Right lobe of liver (tissue), 6 donors: ENCODE measurements around the gene MAN2B2. TPM values are rescaled to one million over a fixed set of nuclear protein-coding genes. Genes with fewer than 3 reads are reported as not detected.

Source experiments
- ATAC-seq, 4 donors: fragments of 200-7000 bp; cut with Tn5 transposase; one replicate each; pipeline ENCODE4 v1.9.1; 2020; ENCODE audit warnings: mild to moderate bottlenecking in 4 of 4, moderate library complexity in 4 of 4
- DNase-seq, 3 donors: peaks; one replicate each; pipeline ENCODE4 v3.0.0-alpha.2; 2020
- H3K27ac ChIP-seq, 3 donors: fragments of 200-600 bp; one replicate each; pipeline ENCODE4 v1.8.0; 2022
- H3K27me3 ChIP-seq, 2 donors: fragments of 200-600 bp; one replicate each; pipeline ENCODE4 v1.8.0; 2022
- H3K36me3 ChIP-seq, 4 donors: fragments of 200-600 bp; sonication (generic) in 1 of 4; one replicate each; pipeline versions ENCODE4 v1.5.1 to v1.8.0; 2017 to 2022; ENCODE audit warnings: control low read depth in 1 of 4
- H3K4me1 ChIP-seq, 4 donors: fragments of 200-600 bp; sonication (generic) in 1 of 4; one replicate each; pipeline versions ENCODE4 v1.5.1 to v1.8.0; 2017 to 2022; ENCODE audit warnings: control low read depth in 1 of 4
- H3K4me3 ChIP-seq, 3 donors: fragments of 200-600 bp; one replicate each; pipeline ENCODE4 v1.8.0; 2022
- H3K9me3 ChIP-seq, 4 donors: fragments of 200-600 bp; sonication (generic) in 1 of 4; one replicate each; pipeline versions ENCODE4 v1.5.1 to v1.8.0; 2017 to 2022; ENCODE audit warnings: control low read depth in 1 of 4
- CTCF ChIP-seq, 4 donors: fragments of 200-600 bp in 3 of 4; fragments of 450-650 bp in 1 of 4; IDR thresholded peaks; one replicate each; pipeline versions ENCODE4 v1.5.1 to v1.8.0; 2016 to 2022; ENCODE audit warnings: antibody characterized with exemption in 4 of 4, mild to moderate bottlenecking in 2 of 4
- POLR2A ChIP-seq: fragments of 450-650 bp; IDR thresholded peaks from one replicate; pipeline ENCODE4 v1.6.1; 2017; ENCODE audit warnings: antibody characterized with exemption, mild to moderate bottlenecking
- WGBS: methylation state at CpG from one replicate; pipeline ENCODE4 v1.1.6; 2018; ENCODE audit warnings: low coverage, low lambda C conversion rate; ENCODE audit not compliant: insufficient coverage; ENCODE audit errors: missing lambda C conversion rate; 5-methylcytosine and 5-hydroxymethylcytosine counted together
- intact Hi-C, 2 donors: fragments of 100-400 bp; cut with DNase I; formaldehyde crosslinking; loops; one replicate each; pipeline versions ENCODE4 v1.11.2 to v1.14.1; 2022
- total RNA-seq, 6 experiments: library from RNA; depleted of rRNA in 2 of 6; stranded (reverse); fragments of >200 nt in 2 of 6; fragmentation: NEBNext Ultra II Directional in 3 of 6; extraction: Animal tissue kit (Norgen Biotek cat#: 25700) in 3 of 6; gene quantifications; one replicate each; pipeline versions ENCODE4 v1.1.0 to v1.2.4, GENCODE V29; 2016 to 2023
- donor health status: DM: no; HTN: yes; CAD: no.
- donor health status: DM: no; HTN: no; CAD: no.
- donor health status: DM: no; HTN: no; CAD: no.
- donor health status: DM: no; HTN: yes; CAD: no.
- donor health status: DM: no; HTN: yes; CAD: no.

Gene MAN2B2
- total RNA-seq, 6 experiments from 2014 or later, result 22.3 to 34.1 (median 27.5) TPM

GRCh38 chr4:6568148-6568547 lies 6.8 kb upstream of the MAN2B2 start:
- ATAC-seq, result no peak
- TF ChIP-seq CTCF (IDR thresholded peaks at IDR 0.05) (no peak), POLR2A (no peak)
- 81% methylated on average over 3 of the region's 7 CpGs for WGBS
- peaks cover 0 to 6% (median 0%) of the 10 kb centered on the region in 4 donors for H3K4me1 ChIP-seq
- no peak overlapping the region for H3K4me3 ChIP-seq
- no peaks in the 10 kb centered on the region for H3K36me3 ChIP-seq
- no peak overlapping the region for H3K27ac ChIP-seq
- peaks cover 6 to 8% of the 10 kb centered on the region in 2 donors for H3K27me3 ChIP-seq
- intact Hi-C loops, result no loop called here
- no peaks in the 10 kb centered on the region for H3K9me3 ChIP-seq
- DNase-seq, result no peak

- intact Hi-C loops, result no loop called here
- no peak for TF ChIP-seq POLR2A
- no peak for TF ChIP-seq CTCF (IDR thresholded peaks at IDR 0.05)
- 79% methylated on average over 11 of the region's 13 CpGs for WGBS
Observed at GRCh38 chr4:6568689-6569332, 6.2 kb upstream of the MAN2B2 start.

GRCh38 chr4:6571608-6572007 lies 3.4 kb upstream of the MAN2B2 start:
- peaks cover 0 to 14% (median 5%) of the 10 kb centered on the region in 4 donors for H3K4me1 ChIP-seq
- ATAC-seq (no peak), DNase-seq (no peak)
- no peak overlapping the region for H3K4me3 ChIP-seq
- no peak for TF ChIP-seq POLR2A
- 82% methylated on average over 3 of the region's 3 CpGs for WGBS
- H3K27ac ChIP-seq, result no peak overlapping the region
- H3K9me3 ChIP-seq, result no peaks in the 10 kb centered on the region
- no peaks in the 10 kb centered on the region for H3K27me3 ChIP-seq
- intact Hi-C loops, result no loop called here
- no peaks in the 10 kb centered on the region for H3K36me3 ChIP-seq

More at GRCh38 chr4:6568689-6569332, 6.2 kb upstream of the MAN2B2 start:
- H3K4me3 ChIP-seq, result no peak overlapping the region
- H3K36me3 ChIP-seq, result no peaks in the 10 kb centered on the region
- no peaks in the 10 kb centered on the region for H3K9me3 ChIP-seq
- peaks cover 6 to 8% of the 10 kb centered on the region in 2 donors for H3K27me3 ChIP-seq
- no peak for ATAC-seq
- no peak for DNase-seq
- peaks cover 0 to 3% (median 0%) of the 10 kb centered on the region in 4 donors for H3K4me1 ChIP-seq
- H3K27ac ChIP-seq, result no peak overlapping the region

- intact Hi-C loops, result no loop called here
- Histone ChIP-seq H3K4me3 (no peak overlapping the region), H3K36me3 (peaks cover 0 to 5% (median 0%) of the 10 kb centered on the region in 4 donors), H3K27ac (no peak overlapping the region), H3K9me3 (no peaks in the 10 kb centered on the region), H3K4me1 (peaks cover 0 to 20% (median 10%) of the 10 kb centered on the region in 4 donors), H3K27me3 (no peaks in the 10 kb centered on the region)
- ATAC-seq (no peak), DNase-seq (no peak)
- TF ChIP-seq POLR2A (no peak), CTCF (IDR thresholded peaks at IDR 0.05) (no peak)
- 100% methylated on average over 2 of the region's 6 CpGs for WGBS
Observed at GRCh38 chr4:6573551-6573950, 1.4 kb upstream of the MAN2B2 start.

- peak overlapping the region in 1 of 3 donors; percentile 29 for H3K27ac ChIP-seq
- intact Hi-C loops, result no loop called here
- no peak for DNase-seq
- H3K9me3 ChIP-seq, result no peaks in the 10 kb centered on the region
- no peaks in the 10 kb centered on the region for H3K27me3 ChIP-seq
- H3K4me1 ChIP-seq, result peaks cover 0 to 20% (median 10%) of the 10 kb centered on the region in 4 donors
- 44% methylated on average over 7 of the region's 16 CpGs for WGBS
- H3K36me3 ChIP-seq, result peaks cover 0 to 7% (median 0%) of the 10 kb centered on the region in 4 donors
- no peak for TF ChIP-seq CTCF (IDR thresholded peaks at IDR 0.05)
- no peak for TF ChIP-seq POLR2A
- ATAC-seq, result no peak
- peak overlapping the region; percentile 71 to 97 (median 94) for H3K4me3 ChIP-seq
Observed at GRCh38 chr4:6573986-6574746, 823 bp upstream of the MAN2B2 start.
